ENCODE measurements around the gene CLEC4E. TPM values are rescaled to one million over a fixed set of nuclear protein-coding genes. Genes with fewer than 3 reads are reported as not detected.

The CLEC4E gene
- total and polyA plus RNA-seq, 2 experiments from 2014 or later, result not detected

DNA sequence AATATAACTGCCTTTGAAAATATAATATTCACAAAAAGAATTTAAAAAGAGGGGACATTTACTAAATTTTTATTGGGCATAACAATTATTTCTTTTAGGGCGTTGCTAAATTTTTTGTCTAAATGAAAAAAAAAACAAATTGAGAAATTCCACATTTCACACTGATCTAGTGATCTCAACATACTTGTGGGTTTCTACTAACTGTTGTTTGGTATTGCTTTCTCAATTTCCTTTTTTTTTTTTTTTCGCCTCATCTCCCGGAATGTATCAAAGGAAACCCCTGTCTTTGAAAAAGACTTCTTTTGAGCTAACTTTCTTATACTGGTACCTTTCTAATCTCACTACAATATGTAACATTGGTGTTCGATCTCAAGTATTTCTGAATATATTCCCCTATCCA lies 27.4 kb downstream of the CLEC4E start, which contains the start of gene CLEC4D:
Gene CLEC4D (plus strand): TSS at position 248 of the 400 bp plus-strand sequence. CDS start 230 bp downstream, outside the sequence.
- in situ Hi-C loops (cut with MboI), result no loop called here
- Histone ChIP-seq H3F3A (ENCODE audit: insufficient read depth) (no peaks in the 10 kb centered on the region), H2AFZ (no peak within 1 kb of the TSS), H3K27ac (no peak within 1 kb of the TSS), H3K4me1 (ENCODE audit: insufficient read depth) (no peaks in the 10 kb centered on the region), H3K27me3 (replicated peaks; ENCODE audit: insufficient read depth) (peaks cover 7% of the 10 kb centered on the region; the same call in 1 of the 2 replicates), H3K79me2 (ENCODE audit: insufficient read depth) (no peaks in the 10 kb centered on the region), H4K20me1 (ENCODE audit: insufficient read depth) (no peaks in the 10 kb centered on the region), H3K4me3 (no peak within 1 kb of the TSS), H3K9me3 (ENCODE audit: low read depth) (no peaks in the 10 kb centered on the region), H3K9ac (no peak within 1 kb of the TSS), H3K36me3 (ENCODE audit: low read depth) (no peaks in the 10 kb centered on the region), H3K9me2 (ENCODE audit: insufficient read depth) (no peaks in the 10 kb centered on the region), H3K4me2 (ENCODE audit: unreplicated experiment) (no peak within 1 kb of the TSS)
- 19 to 27% methylated on average over 4 of the region's 4 CpGs for WGBS, 2 experiments (ENCODE audit: low coverage in 1 of 2, low lambda C conversion rate in 2 of 2, missing lambda C conversion rate in 2 of 2)
- TF ChIP-seq EZH2 (IDR thresholded peaks at IDR 0.05; ENCODE audit: insufficient read depth, poor library complexity, severe bottlenecking) (no peak), EZH2phosphoT487 (IDR thresholded peaks at IDR 0.05; ENCODE audit: insufficient read depth, low read depth) (no peak)
- no peak for DNase-seq

GRCh38 chr12:8508910-8509841 lies 31.5 kb downstream of the CLEC4E start:
- Histone ChIP-seq H3K79me2 (ENCODE audit: insufficient read depth) (no peaks in the 10 kb centered on the region), H3K9ac (no peak overlapping the region), H2AFZ (no peak overlapping the region), H3K4me3 (no peak overlapping the region), H3K36me3 (ENCODE audit: low read depth) (no peaks in the 10 kb centered on the region), H3K9me3 (ENCODE audit: low read depth) (no peaks in the 10 kb centered on the region), H3F3A (ENCODE audit: insufficient read depth) (no peaks in the 10 kb centered on the region), H3K27me3 (replicated peaks; ENCODE audit: insufficient read depth) (peaks cover 7% of the 10 kb centered on the region; the same call in 1 of the 2 replicates), H3K27ac (no peak overlapping the region), H4K20me1 (ENCODE audit: insufficient read depth) (no peaks in the 10 kb centered on the region), H3K9me2 (ENCODE audit: insufficient read depth) (no peaks in the 10 kb centered on the region), H3K4me2 (ENCODE audit: unreplicated experiment) (no peak overlapping the region), H3K4me1 (ENCODE audit: insufficient read depth) (no peaks in the 10 kb centered on the region)
- TF ChIP-seq EZH2phosphoT487 (IDR thresholded peaks at IDR 0.05; ENCODE audit: insufficient read depth, low read depth) (no peak), EZH2 (IDR thresholded peaks at IDR 0.05; ENCODE audit: insufficient read depth, poor library complexity, severe bottlenecking) (no peak)
- no peak for DNase-seq
- WGBS, 2 experiments (ENCODE audit: low coverage in 1 of 2, low lambda C conversion rate in 2 of 2, missing lambda C conversion rate in 2 of 2), result 17 to 23% methylated on average over 12 of the region's 12 CpGs
- in situ Hi-C loops (cut with MboI), result no loop called here

DNA sequence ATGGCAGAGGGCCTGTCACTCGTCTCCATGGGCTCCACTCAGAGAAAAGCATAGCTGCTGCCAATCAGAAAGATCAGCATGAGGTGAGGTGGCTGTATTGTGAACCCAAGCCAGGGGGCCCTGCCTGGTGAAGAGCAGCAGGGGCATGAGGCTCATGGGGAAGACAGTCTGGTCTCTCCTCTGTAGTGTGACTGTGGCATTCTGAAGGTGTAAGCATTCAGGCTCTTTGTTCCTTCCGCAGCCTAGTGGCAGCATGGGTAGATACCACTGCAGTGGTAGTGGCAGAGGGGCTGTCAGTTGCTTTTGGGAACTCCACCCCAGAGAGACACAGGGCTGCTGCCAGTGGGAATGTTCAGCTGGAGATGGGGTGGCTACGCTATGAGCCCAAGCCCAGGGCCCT lies 32.5 kb downstream of the CLEC4E start:
- no peak overlapping the region for H3K9ac ChIP-seq
- no peaks in the 10 kb centered on the region for H4K20me1 ChIP-seq (ENCODE audit: insufficient read depth)
- no peak overlapping the region for H3K4me3 ChIP-seq
- no peak for DNase-seq
- H3K4me2 ChIP-seq (ENCODE audit: unreplicated experiment), result no peak overlapping the region
- 24 to 38% methylated on average over 3 of the region's 3 CpGs for WGBS, 2 experiments (ENCODE audit: low coverage in 1 of 2, low lambda C conversion rate in 2 of 2, missing lambda C conversion rate in 2 of 2)
- no peaks in the 10 kb centered on the region for H3F3A ChIP-seq (ENCODE audit: insufficient read depth)
- H3K36me3 ChIP-seq (ENCODE audit: low read depth), result no peaks in the 10 kb centered on the region
- peaks cover 7% of the 10 kb centered on the region; the same call in 1 of the 2 replicates for H3K27me3 ChIP-seq (replicated peaks; ENCODE audit: insufficient read depth)
- in situ Hi-C loops (cut with MboI), result no loop called here
- H3K79me2 ChIP-seq (ENCODE audit: insufficient read depth), result no peaks in the 10 kb centered on the region
- H3K9me3 ChIP-seq (ENCODE audit: low read depth), result no peaks in the 10 kb centered on the region
- H2AFZ ChIP-seq, result no peak overlapping the region
- no peak overlapping the region for H3K27ac ChIP-seq
- TF ChIP-seq EZH2phosphoT487 (IDR thresholded peaks at IDR 0.05; ENCODE audit: insufficient read depth, low read depth) (no peak), EZH2 (IDR thresholded peaks at IDR 0.05; ENCODE audit: insufficient read depth, poor library complexity, severe bottlenecking) (no peak)
- H3K9me2 ChIP-seq (ENCODE audit: insufficient read depth), result no peaks in the 10 kb centered on the region
- no peaks in the 10 kb centered on the region for H3K4me1 ChIP-seq (ENCODE audit: insufficient read depth)

- WGBS, 2 experiments (ENCODE audit: low coverage in 1 of 2, low lambda C conversion rate in 2 of 2, missing lambda C conversion rate in 2 of 2), result 49 to 52% methylated on average over 3 of the region's 3 CpGs
- no peak overlapping the region for H2AFZ ChIP-seq
- in situ Hi-C loops (cut with MboI), result no loop called here
- peaks cover 4% of the 10 kb centered on the region; the same call in 1 of the 2 replicates for H3K27me3 ChIP-seq (replicated peaks; ENCODE audit: insufficient read depth)
- no peak overlapping the region for H3K9ac ChIP-seq
- no peaks in the 10 kb centered on the region for H4K20me1 ChIP-seq (ENCODE audit: insufficient read depth)
- H3K36me3 ChIP-seq (ENCODE audit: low read depth), result no peaks in the 10 kb centered on the region
- H3K9me3 ChIP-seq (ENCODE audit: low read depth), result no peaks in the 10 kb centered on the region
- no peaks in the 10 kb centered on the region for H3K79me2 ChIP-seq (ENCODE audit: insufficient read depth)
- H3K4me2 ChIP-seq (ENCODE audit: unreplicated experiment), result no peak overlapping the region
- TF ChIP-seq EZH2 (IDR thresholded peaks at IDR 0.05; ENCODE audit: insufficient read depth, poor library complexity, severe bottlenecking) (no peak), EZH2phosphoT487 (IDR thresholded peaks at IDR 0.05; ENCODE audit: insufficient read depth, low read depth) (no peak)
- DNase-seq, result no peak
- no peaks in the 10 kb centered on the region for H3F3A ChIP-seq (ENCODE audit: insufficient read depth)
- H3K4me1 ChIP-seq (ENCODE audit: insufficient read depth), result no peaks in the 10 kb centered on the region
- no peak overlapping the region for H3K4me3 ChIP-seq
- H3K9me2 ChIP-seq (ENCODE audit: insufficient read depth), result no peaks in the 10 kb centered on the region
- no peak overlapping the region for H3K27ac ChIP-seq
Observed at GRCh38 chr12:8507596-8507995, 33.1 kb downstream of the CLEC4E start.

Measured in GM23248 (cell line).